HCT116 (cell line): ENCODE measurements around the gene PAOX.

Experiments used
- CEBPB ChIP-seq: IDR thresholded peaks from 2 replicates; pipeline ENCODE4 v1.6.1; 2012; ENCODE audit warnings: low read depth
- EZH2 ChIP-seq: fragments of 200-600 bp; sonication (generic); IDR thresholded peaks from 2 replicates; pipeline ENCODE4 v1.6.1; 2017; ENCODE audit warnings: antibody characterized with exemption, mixed run types

- TF ChIP-seq EZH2, result no peak
- no peak for TF ChIP-seq CEBPB
Measured at GRCh38 chr10:133366751-133367150, 12.3 kb upstream of the PAOX start.
